NCI-H2081 treated with DMSO at 0.1 percent for 48 hours (cell line): ENCODE data around the gene KNSTRN.

Experiments used
- DNase-seq: peaks from one replicate; lab custom pipeline; 2025; lab: John Stamatoyannopoulos, UW

Gene KNSTRN

DNA sequence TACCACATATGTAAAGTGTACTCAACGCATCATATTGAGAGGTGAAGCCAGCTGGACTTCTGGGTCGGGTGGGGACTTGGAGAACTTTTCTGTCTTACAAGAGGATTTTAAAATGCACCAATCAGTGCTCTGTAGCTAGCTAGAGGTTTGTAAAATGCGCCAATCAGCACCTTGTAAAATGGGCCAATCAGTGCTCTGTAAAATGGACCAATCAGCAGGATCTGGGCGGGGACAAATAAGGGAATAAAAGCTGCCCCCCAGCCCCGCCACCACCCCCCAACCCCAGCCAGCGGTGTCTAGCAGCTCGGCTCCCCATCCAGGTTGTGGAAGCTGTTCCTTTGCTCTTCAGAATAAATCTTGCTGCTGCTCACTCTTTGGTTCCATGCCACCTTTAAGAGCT lies 16.8 kb downstream of the KNSTRN start:
- no peak for DNase-seq

DNA sequence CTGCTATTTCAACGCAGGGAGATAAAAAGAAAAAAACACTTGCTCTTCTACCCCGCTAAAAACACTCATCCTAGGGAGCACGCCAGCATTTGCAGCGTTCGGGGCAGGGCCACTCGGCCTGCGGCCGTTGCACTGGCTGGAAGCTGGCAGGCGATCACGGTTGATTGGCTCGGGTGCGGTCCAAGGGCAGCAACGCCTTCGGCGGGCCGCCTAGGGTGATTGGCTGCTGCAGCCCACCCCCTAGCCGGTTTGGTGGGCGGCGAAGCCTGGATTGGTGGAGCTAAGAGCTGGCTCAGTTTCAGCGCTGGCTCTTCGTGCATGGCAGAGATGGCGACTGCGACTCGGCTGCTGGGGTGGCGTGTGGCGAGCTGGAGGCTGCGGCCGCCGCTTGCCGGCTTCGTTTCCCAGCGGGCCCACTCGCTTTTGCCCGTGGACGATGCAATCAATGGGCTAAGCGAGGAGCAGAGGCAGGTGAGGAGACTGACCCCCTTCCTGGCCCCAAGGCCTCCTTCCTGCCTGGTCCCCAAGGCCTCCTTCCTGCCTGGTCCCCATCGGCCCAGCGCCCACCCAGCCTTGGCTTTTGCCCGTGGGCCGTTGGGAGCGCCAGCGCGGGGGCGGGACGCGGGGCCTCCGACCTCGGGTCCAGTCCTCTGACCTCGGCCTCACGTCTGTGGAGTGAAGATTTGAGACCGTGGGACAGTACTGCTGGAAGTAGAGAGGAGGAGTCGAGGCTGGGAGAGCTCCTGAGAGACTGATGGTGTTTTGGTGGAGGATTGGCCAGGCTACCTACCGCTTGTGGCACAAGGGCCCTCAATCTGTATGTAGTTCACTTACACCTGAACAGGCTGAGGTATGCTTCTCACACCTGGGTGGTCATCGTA lies 23.2 kb downstream of the KNSTRN start, which contains the start of gene IVD:
Gene IVD (plus strand): TSS at position 295 of the 881 bp plus-strand sequence. CDS start 33 bp downstream, at position 328.
- DNase-seq, result peak; percentile 82

DNA sequence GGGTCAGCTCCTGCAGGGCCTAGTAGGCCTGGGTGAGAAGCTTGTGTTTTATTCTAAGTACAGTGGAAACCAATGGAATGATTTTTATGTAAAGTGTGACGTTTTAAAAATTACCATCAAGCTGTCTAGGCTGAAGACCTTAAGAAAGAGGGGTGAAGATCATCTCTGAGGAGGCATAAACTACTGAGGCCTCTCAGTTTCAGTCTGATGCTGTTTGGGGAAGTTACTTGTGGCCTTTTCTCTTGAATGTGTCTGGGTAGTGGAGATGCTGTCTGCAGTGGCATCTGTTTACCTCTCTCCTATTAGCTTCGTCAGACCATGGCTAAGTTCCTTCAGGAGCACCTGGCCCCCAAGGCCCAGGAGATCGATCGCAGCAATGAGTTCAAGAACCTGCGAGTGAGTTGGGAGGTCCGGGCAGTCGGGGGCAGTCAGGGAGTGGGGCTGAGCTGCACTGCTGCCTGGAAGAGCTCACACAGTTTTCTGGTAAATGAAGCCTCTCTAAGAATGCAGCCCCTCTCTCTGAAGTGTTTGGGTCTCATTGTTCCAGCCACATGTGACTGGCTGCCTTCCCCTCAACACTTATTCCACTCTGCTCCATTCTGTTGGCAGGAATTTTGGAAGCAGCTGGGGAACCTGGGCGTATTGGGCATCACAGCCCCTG lies 24.9 kb downstream of the KNSTRN start:
- DNase-seq, result no peak

GRCh38 chr15:40409366-40409765 lies 26.8 kb downstream of the KNSTRN start:
- no peak for DNase-seq

GRCh38 chr15:40410476-40410875 lies 28.0 kb downstream of the KNSTRN start:
- no peak for DNase-seq

DNA sequence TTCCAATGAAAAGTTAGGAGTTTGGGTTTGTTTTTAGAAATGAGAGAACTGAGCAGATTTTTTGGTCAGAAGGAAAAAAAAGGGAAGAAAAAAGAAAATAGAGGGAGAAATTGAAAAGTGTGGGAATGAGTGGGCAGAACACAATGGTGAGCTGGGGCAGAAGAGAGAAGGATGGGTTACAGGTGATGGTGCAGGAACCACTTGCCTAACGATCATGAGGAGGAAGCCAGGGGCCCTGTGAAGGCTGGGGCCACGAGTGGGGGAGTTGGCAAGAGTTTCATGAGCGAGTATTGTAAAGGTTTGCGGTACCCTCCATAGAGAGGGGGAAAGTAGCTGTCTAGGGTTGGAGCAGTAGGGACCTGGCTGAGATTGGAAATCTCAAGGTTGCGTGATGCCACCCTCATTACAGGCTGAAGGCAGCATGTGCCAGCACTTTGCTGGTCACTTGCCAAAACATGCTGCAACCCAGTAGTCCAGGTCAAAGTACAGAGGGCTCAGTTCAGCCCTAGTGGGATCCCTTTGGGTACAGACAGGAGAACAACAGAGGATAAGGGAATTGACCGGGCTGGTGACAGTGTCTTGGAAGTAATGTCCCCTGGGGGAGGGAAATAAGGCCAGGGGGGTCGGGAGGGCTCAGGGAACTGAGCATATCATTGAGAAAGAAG lies 29.7 kb downstream of the KNSTRN start:
- DNase-seq, result no peak

DNA sequence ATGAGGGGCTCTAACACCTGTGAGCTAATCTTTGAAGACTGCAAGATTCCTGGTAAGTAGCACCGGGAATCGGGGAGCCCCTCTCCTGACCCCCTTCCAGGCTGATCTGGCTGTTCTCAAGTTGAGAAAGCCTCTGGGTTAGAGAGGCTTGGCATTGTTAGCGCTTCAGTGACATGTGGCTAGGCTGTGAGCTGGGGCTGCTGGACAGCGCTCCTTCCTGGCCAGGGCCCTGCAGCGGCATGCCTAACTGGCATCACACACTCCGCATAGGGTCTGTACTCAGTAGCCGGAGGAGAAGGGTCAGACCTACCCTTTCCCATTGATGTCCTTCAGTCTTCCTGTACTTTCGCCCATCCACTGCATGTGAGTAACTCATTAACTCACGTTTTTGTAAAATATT lies 30.5 kb downstream of the KNSTRN start:
- no peak for DNase-seq

- no peak for DNase-seq
Measured at GRCh38 chr15:40414816-40415215, 32.3 kb downstream of the KNSTRN start.

DNA sequence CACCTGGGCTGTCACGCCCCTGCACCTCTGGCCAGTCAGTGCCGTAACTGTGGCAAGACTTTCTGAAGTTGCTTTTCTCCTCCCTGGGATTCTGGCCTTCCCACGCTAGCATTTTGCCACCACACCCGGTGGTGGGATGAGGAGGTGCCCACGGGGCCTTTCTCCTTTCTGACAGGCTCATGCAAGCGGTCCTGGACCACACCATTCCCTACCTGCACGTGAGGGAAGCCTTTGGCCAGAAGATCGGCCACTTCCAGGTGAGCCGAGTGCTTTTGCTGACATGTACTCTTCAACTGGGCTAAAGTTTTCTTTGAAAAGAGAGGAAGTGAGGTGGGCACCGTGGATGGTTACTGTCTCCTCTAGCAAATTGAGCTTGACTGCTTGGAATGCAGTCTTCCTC lies 32.7 kb downstream of the KNSTRN start:
- no peak for DNase-seq

DNA sequence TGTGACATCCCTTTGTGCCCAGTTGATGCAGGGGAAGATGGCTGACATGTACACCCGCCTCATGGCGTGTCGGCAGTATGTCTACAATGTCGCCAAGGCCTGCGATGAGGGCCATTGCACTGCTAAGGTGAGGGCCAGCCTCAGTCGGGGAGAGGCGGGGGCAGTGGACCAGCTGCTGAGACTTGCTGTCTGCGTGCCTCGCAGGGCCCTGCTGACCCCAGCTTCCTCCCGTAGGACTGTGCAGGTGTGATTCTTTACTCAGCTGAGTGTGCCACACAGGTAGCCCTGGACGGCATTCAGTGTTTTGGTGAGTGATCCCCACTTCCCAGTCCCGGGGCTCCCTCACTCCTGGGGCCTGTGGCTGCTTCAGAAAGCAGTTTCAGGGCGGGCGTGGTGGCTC lies 33.5 kb downstream of the KNSTRN start:
- no peak for DNase-seq

DNA sequence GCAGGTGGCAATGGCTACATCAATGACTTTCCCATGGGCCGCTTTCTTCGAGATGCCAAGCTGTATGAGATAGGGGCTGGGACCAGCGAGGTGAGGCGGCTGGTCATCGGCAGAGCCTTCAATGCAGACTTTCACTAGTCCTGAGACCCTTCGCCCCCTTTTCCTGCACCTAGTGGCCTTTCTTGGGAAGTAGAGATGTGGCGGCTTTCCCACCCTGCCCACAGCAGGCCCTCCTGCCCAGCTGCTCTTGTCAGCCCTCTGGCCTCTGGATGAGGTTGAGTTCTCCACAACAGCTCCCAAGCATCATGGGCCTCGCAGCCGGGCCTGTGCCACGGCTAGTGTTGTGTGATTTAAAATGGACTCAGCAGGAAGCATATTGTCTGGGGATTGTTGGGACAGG lies 35.6 kb downstream of the KNSTRN start:
- DNase-seq, result no peak

GRCh38 chr15:40420071-40420713 lies 37.7 kb downstream of the KNSTRN start:
- no peak for DNase-seq

GRCh38 chr15:40420793-40421192 lies 38.3 kb downstream of the KNSTRN start:
- DNase-seq, result no peak

DNA sequence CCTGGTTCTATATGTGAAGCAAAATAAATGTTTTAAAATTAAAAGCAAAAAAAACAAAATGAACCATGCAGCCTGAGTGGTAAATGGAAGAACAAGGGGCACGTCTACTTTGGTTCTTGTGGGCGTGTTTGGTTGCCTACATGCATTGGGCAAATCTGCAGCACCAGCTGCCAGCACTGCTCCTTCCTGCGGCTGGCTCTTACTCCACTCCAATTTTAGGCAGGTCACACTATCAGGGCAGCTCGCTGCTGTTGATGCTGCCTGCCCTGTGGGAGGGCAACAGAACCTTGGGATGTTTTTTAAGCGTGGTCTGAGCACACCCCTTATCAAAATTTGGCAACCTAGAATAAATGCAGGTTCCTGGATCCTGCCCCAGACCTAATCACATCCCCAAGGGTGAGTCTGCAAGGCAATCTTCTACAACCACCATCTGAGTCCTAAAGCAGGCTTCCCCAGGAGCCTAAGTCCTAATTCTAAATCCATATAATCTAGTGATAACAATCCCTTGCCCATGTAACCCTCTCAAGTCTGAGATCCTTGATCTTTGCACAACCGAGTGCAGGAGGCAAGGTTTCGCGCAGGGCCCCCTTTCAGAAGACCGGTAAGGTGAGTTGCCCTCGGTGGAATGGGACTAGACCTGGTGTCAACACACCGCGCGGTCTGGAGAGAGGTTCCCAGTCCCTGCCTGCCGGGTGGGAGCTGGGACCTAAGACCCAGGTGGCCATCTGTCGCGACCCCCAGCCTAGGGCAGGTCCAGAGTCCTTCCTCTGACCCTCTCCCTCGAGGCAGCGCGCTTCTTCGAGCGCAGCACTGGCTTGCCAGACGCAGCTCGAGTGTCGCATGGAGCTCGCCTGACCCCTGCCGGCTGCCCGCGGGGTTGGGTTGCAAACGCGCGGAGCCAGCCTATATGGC lies 39.0 kb downstream of the KNSTRN start:
- DNase-seq, result no peak

GRCh38 chr15:40424483-40425115 lies 42.1 kb downstream of the KNSTRN start:
- DNase-seq, result no peak

GRCh38 chr15:40425681-40426080 lies 43.2 kb downstream of the KNSTRN start:
- no peak for DNase-seq

GRCh38 chr15:40427188-40427587 lies 44.7 kb downstream of the KNSTRN start:
- no peak for DNase-seq

DNA sequence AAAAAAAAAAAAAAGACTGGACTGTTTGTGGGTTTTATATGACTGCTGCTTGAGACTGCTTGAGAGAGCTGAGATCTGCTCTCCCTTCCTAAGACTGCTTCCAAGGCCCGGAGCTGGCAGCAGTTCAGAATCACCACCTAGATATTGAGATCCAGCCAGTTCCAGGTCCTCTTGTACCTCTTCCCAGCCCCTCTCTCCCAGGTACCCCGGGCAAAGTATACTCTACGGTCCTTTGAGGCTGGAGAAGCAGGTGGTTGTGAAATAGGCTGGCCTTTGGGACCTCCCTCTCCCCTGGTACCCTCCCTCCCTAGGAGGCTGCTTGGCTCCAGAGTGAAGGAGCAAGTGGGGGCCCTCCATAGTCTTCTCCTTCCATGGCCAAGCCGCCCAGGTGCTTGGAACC lies 45.7 kb downstream of the KNSTRN start:
- no peak for DNase-seq

GRCh38 chr15:40429068-40429710 lies 46.7 kb downstream of the KNSTRN start:
- DNase-seq, result no peak

GRCh38 chr15:40430271-40430805 lies 47.8 kb downstream of the KNSTRN start:
- DNase-seq, result no peak
